ENCODE results near the gene PGC. TPM values are rescaled to one million over a fixed set of nuclear protein-coding genes. Genes with fewer than 3 reads are reported as not detected.

The PGC gene
- total RNA-seq, 4 donors from 2014 or later = 0.42 TPM; not detected in 3

DNA sequence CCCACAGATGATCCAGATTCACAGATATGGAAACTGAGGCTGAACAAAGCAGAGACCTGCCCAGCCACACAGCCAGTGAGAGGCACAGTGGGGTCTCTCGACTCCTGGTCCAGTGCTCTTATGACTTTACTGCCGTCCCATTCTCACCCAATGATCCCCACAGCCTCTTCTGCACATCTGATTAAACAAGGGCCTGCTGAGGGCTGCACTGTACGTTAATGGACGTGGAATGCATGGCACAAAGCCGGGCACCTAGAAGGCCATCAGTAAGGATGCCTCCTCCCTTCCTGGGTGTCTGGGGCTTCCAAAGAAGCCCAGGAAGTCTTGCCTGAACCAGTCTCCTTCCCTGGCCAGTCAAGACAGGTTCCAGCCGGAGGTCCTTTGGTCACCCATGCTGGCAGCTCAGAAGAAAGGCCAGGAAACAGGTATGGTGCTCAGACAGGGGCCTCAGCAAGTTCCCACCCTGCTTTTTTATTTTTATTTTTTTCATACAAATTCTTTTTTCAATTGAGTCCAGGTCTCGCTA is 15.6 kb downstream of the PGC start:
- WGBS, 2 donors = 81 to 85% methylated on average over 7 of the region's 7 CpGs
- no peak overlapping the region for H3K4me3 ChIP-seq (ENCODE audit: low read depth, poor library complexity, severe bottlenecking)
- DNase-seq (ENCODE audit: low spot score in 2 of 2) = no peak
- intact Hi-C loops (cut with DNase I; ENCODE audit: low total_unique reads) = no loop called here
- TF ChIP-seq, protein P1, sequence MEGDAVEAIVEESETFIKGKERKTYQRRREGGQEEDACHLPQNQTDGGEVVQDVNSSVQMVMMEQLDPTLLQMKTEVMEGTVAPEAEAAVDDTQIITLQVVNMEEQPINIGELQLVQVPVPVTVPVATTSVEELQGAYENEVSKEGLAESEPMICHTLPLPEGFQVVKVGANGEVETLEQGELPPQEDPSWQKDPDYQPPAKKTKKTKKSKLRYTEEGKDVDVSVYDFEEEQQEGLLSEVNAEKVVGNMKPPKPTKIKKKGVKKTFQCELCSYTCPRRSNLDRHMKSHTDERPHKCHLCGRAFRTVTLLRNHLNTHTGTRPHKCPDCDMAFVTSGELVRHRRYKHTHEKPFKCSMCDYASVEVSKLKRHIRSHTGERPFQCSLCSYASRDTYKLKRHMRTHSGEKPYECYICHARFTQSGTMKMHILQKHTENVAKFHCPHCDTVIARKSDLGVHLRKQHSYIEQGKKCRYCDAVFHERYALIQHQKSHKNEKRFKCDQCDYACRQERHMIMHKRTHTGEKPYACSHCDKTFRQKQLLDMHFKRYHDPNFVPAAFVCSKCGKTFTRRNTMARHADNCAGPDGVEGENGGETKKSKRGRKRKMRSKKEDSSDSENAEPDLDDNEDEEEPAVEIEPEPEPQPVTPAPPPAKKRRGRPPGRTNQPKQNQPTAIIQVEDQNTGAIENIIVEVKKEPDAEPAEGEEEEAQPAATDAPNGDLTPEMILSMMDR (IDR thresholded peaks at IDR 0.05) = no peak
- no peak for TF ChIP-seq POLR2A (IDR thresholded peaks at IDR 0.05)

DNA sequence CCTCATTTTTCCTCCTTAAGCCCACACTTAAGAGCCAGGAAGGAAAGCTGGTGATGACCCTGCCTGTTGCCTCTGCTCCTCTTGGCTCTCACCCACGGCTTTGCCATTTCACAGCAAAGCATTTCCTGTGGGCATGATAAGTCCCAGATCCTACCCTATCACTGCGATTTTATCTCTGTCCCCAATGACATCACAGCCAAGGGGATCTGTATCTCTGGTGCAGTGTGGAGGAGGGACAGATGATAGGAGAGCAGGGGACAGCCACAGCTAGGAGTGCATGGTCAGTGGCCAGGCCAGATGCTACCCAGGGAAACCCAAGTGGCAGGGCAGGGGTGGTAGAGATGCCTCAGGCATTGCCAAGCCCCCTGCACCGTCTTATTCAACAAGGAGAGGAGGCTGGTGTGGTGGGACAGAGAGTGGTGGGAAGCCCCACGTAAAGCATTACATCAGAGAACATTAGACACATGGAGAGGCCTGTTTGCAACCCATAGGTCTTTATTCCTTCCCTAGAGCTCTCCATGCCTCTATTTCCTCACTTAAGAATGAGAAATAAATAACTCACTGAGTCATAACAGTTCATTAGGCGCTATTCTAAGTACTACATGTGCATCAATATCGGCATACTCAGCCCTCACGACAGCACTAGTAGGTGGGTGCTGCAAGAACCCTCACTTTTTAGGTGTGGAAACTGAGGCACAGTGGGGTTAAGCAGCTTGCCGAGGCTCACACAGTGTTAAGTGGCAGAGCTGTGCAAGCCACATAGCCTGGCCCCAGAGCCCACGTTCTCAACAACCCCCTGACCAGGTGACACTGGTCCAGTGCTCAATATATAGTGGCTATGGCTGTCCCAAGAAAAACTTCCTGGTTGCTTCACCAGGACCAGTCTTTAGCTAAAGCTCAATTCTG is 16.4 kb downstream of the PGC start:
- TF ChIP-seq, protein P1 (IDR thresholded peaks at IDR 0.05) = no peak
- no peak for TF ChIP-seq POLR2A (IDR thresholded peaks at IDR 0.05)
- WGBS, 2 donors = 72% methylated on average over 9 of the region's 9 CpGs
- intact Hi-C loops (cut with DNase I; ENCODE audit: low total_unique reads) = no loop called here
- no peak overlapping the region for H3K4me3 ChIP-seq (ENCODE audit: low read depth, poor library complexity, severe bottlenecking)
- DNase-seq (ENCODE audit: low spot score in 2 of 2) = no peak

DNA sequence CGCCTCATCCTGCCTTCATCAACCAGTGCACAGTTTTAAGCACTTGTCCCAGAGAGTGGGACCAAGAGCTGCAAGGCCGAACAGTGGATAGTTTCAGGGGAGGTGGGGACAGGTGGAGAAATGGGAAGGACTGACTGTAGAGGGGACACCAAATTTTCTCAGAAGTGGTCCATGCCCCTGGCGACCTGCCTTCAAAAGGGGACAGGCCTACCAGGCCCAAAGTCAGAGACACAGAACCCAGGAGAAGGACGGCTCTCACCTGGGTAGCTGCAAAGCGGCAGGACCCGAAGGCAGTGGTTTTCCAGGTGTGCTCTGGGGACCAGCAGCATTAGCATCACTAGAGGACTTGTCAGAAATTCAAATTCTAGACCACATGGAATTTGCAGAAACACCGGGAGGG is 17.6 kb downstream of the PGC start:
- no peak overlapping the region for H3K4me3 ChIP-seq (ENCODE audit: low read depth, poor library complexity, severe bottlenecking)
- 93 to 95% methylated on average over 7 of the region's 7 CpGs for WGBS, 2 donors
- no peak for DNase-seq (ENCODE audit: low spot score in 2 of 2)
- intact Hi-C loops (cut with DNase I; ENCODE audit: low total_unique reads) = no loop called here
- no peak for TF ChIP-seq POLR2A (IDR thresholded peaks at IDR 0.05)
- TF ChIP-seq, protein P1 (IDR thresholded peaks at IDR 0.05) = no peak

DNA sequence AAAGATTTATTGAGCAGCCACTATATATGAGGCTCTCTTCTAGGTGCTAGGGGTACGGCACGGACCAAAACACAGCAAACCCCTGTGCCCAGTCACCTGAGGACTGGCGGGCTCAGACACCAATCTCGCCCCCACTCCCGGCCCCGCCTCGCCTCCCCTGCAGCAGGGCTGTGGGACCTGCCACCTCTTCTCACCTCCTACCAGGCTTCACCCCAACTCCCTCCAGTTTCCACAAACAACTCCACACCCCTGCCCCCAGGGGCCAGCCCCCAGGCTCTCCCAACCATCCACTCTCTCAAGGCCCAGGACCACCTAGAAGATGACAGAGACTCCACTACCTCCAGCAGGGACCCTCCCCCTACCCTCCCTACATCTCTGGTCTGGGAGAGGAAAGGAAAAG is 18.2 kb downstream of the PGC start:
- TF ChIP-seq POLR2A (IDR thresholded peaks at IDR 0.05) = no peak
- TF ChIP-seq, protein P1 (IDR thresholded peaks at IDR 0.05) = no peak
- 86 to 91% methylated on average over 7 of the region's 7 CpGs for WGBS, 2 donors
- no peak overlapping the region for H3K4me3 ChIP-seq (ENCODE audit: low read depth, poor library complexity, severe bottlenecking)
- intact Hi-C loops (cut with DNase I; ENCODE audit: low total_unique reads) = no loop called here
- no peak for DNase-seq (ENCODE audit: low spot score in 2 of 2)

DNA sequence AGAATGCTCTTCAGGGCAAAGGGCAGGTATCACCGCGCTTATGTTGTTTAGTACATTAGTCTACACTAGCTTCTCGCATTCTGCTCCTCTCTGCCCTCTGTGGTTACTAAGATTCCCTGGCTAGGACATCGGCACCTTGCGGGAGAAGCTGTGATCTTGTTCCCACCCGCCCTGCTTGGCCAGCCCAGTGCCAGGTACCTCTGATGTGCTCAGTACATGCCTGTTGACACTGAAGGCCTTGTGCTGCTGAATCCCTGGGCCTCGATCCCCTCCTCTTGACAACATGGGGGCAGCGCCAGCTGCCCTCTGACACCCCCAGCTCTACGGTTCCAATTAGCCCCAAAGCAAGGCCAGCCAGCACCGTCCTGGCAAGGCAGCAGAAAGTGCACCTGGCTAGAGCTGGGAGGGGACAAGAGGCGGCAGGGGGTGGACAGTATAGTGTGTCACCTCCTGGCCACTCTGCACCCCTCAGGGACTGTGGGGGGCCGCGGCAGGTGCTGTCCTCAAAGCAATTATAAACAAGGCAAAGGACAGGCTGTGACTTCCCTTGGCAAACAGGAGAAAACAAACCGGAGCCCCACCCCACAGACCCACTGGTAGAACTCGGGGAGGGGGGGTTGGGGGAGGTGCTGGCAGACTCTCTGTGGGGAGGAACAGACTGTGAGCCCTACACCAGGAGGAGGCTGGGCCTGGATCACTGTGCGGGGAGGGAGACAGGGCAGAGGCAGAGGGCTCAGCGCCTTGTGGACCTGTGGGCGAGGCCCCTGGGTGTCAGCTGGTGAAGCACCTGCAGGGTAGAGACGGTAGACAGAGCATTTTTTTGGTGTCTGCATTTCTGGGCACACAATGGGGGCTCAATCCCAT is 18.9 kb downstream of the PGC start:
- DNase-seq (ENCODE audit: low spot score in 2 of 2) = no peak
- H3K4me3 ChIP-seq (ENCODE audit: low read depth, poor library complexity, severe bottlenecking) = no peak overlapping the region
- intact Hi-C loops (cut with DNase I; ENCODE audit: low total_unique reads) = no loop called here
- TF ChIP-seq, protein P1 (IDR thresholded peaks at IDR 0.05) = no peak
- TF ChIP-seq POLR2A (IDR thresholded peaks at IDR 0.05) = no peak
- 72% methylated on average over 19 of the region's 19 CpGs for WGBS, 2 donors
